Stimulated activated CD4-positive, alpha-beta T cell treated with anti-CD3 and anti-CD28 coated beads, Interleukin-12 subunit alpha, Interleukin-12 subunit beta, amount 100 ng/mL, for 4 hours (primary cell): Measurements from ENCODE around the gene CDC14B.

Source experiments
- DNase-seq: peaks from one replicate; pipeline ENCODE4 v3.0.0-alpha.2; 2020

Gene CDC14B

GRCh38 chr9:96500696-96501632 is 118.7 kb downstream of the CDC14B start:
- no peak for DNase-seq

GRCh38 chr9:96499257-96499656 is 120.4 kb downstream of the CDC14B start:
- DNase-seq = no peak

GRCh38 chr9:96498796-96499195 is 120.8 kb downstream of the CDC14B start:
- DNase-seq = no peak

- no peak for DNase-seq
Measured at GRCh38 chr9:96497117-96497399, 122.6 kb downstream of the CDC14B start.

- no peak for DNase-seq
Measured at GRCh38 chr9:96496368-96497116, 123.1 kb downstream of the CDC14B start.

GRCh38 chr9:96495341-96495740 is 124.3 kb downstream of the CDC14B start:
- no peak for DNase-seq

GRCh38 chr9:96494215-96494800 is 125.3 kb downstream of the CDC14B start:
- DNase-seq = no peak

- no peak for DNase-seq
Measured at GRCh38 chr9:96493757-96494156, 125.9 kb downstream of the CDC14B start.

GRCh38 chr9:96492993-96493531 is 126.6 kb downstream of the CDC14B start:
- no peak for DNase-seq

GRCh38 chr9:96491880-96492525 is 127.6 kb downstream of the CDC14B start:
- DNase-seq = no peak

GRCh38 chr9:96491079-96491879 is 128.4 kb downstream of the CDC14B start:
- no peak for DNase-seq

- DNase-seq = no peak
Measured at GRCh38 chr9:96490534-96491078, 129.0 kb downstream of the CDC14B start.

- no peak for DNase-seq
Measured at GRCh38 chr9:96489482-96489979, 130.1 kb downstream of the CDC14B start.

GRCh38 chr9:96487949-96488348 is 131.7 kb downstream of the CDC14B start:
- DNase-seq = no peak

GRCh38 chr9:96487029-96487396 is 132.6 kb downstream of the CDC14B start:
- no peak for DNase-seq

- DNase-seq = no peak
Measured at GRCh38 chr9:96486386-96487028, 133.1 kb downstream of the CDC14B start.

- no peak for DNase-seq
Measured at GRCh38 chr9:96485280-96485679, 134.4 kb downstream of the CDC14B start.

- DNase-seq = no peak
Measured at GRCh38 chr9:96484521-96484931, 135.1 kb downstream of the CDC14B start.

GRCh38 chr9:96483733-96484390 is 135.8 kb downstream of the CDC14B start:
- no peak for DNase-seq

GRCh38 chr9:96483197-96483596 is 136.4 kb downstream of the CDC14B start:
- no peak for DNase-seq

GRCh38 chr9:96482476-96482875 is 137.2 kb downstream of the CDC14B start:
- no peak for DNase-seq
